ENCODE measurements around the gene GRAMD1B. TPM values are rescaled to one million over a fixed set of nuclear protein-coding genes. Genes with fewer than 3 reads are reported as not detected.
A peak's percentile ranks its signal among the peaks of the same experiment; 100 is the strongest.

Gene GRAMD1B
- total RNA-seq, 4 donors from 2014 or later = 31.4 to 152 (median 123) TPM

GRCh38 chr11:123559523-123559955 lies 129.5 kb downstream of the GRAMD1B start:
- peaks cover 0 to 10% (median 0%) of the 10 kb centered on the region in 4 donors for H3K4me1 ChIP-seq
- H3K9me3 ChIP-seq = no peaks in the 10 kb centered on the region
- H3K36me3 ChIP-seq = no peaks in the 10 kb centered on the region
- peak overlapping the region in 2 of 4 donors; percentile 13 to 39 for H3K4me3 ChIP-seq
- DNase-seq = no peak
- TF ChIP-seq POLR2A (IDR thresholded peaks at IDR 0.05) (no peak), CTCF (IDR thresholded peaks at IDR 0.05) (no peak)
- H3K27ac ChIP-seq = peak overlapping the region in 1 of 4 donors; percentile 19
- no peaks in the 10 kb centered on the region for H3K27me3 ChIP-seq

- no peaks in the 10 kb centered on the region for H3K9me3 ChIP-seq
- peak overlapping the region in 3 of 4 donors; percentile 4 to 39 (median 13) for H3K4me3 ChIP-seq
- no peak for TF ChIP-seq POLR2A (IDR thresholded peaks at IDR 0.05)
- no peak for TF ChIP-seq CTCF (IDR thresholded peaks at IDR 0.05)
- DNase-seq = no peak
- peaks cover 0 to 10% (median 0%) of the 10 kb centered on the region in 4 donors for H3K4me1 ChIP-seq
- H3K27ac ChIP-seq = peak overlapping the region in 1 of 4 donors; percentile 19
- H3K27me3 ChIP-seq = no peaks in the 10 kb centered on the region
- no peaks in the 10 kb centered on the region for H3K36me3 ChIP-seq
Measured at GRCh38 chr11:123560006-123560405, 129.9 kb downstream of the GRAMD1B start.

- no peaks in the 10 kb centered on the region for H3K27me3 ChIP-seq
- TF ChIP-seq CTCF (IDR thresholded peaks at IDR 0.05) = no peak
- TF ChIP-seq POLR2A (IDR thresholded peaks at IDR 0.05) = no peak
- no peak overlapping the region for H3K27ac ChIP-seq
- H3K36me3 ChIP-seq = no peaks in the 10 kb centered on the region
- no peak overlapping the region for H3K4me3 ChIP-seq
- no peaks in the 10 kb centered on the region for H3K9me3 ChIP-seq
- peaks cover 0 to 10% (median 0%) of the 10 kb centered on the region in 4 donors for H3K4me1 ChIP-seq
- no peak for DNase-seq
Measured at GRCh38 chr11:123561431-123561800, 131.3 kb downstream of the GRAMD1B start.

GRCh38 chr11:123562158-123562557 lies 132.1 kb downstream of the GRAMD1B start:
- no peaks in the 10 kb centered on the region for H3K9me3 ChIP-seq
- no peak overlapping the region for H3K4me3 ChIP-seq
- no peak for DNase-seq
- H3K36me3 ChIP-seq = no peaks in the 10 kb centered on the region
- H3K4me1 ChIP-seq = peaks cover 0 to 10% (median 0%) of the 10 kb centered on the region in 4 donors
- H3K27me3 ChIP-seq = no peaks in the 10 kb centered on the region
- no peak for TF ChIP-seq CTCF (IDR thresholded peaks at IDR 0.05)
- TF ChIP-seq POLR2A (IDR thresholded peaks at IDR 0.05) = no peak
- H3K27ac ChIP-seq = no peak overlapping the region

GRCh38 chr11:123562829-123563228 lies 132.8 kb downstream of the GRAMD1B start:
- Histone ChIP-seq H3K27me3 (no peaks in the 10 kb centered on the region), H3K4me1 (peaks cover 0 to 10% (median 0%) of the 10 kb centered on the region in 4 donors), H3K27ac (no peak overlapping the region), H3K4me3 (no peak overlapping the region), H3K9me3 (no peaks in the 10 kb centered on the region), H3K36me3 (no peaks in the 10 kb centered on the region)
- no peak for DNase-seq
- TF ChIP-seq CTCF (IDR thresholded peaks at IDR 0.05) = no peak
- no peak for TF ChIP-seq POLR2A (IDR thresholded peaks at IDR 0.05)

GRCh38 chr11:123564221-123564620 lies 134.2 kb downstream of the GRAMD1B start:
- H3K9me3 ChIP-seq = no peaks in the 10 kb centered on the region
- peaks cover 0 to 10% (median 0%) of the 10 kb centered on the region in 4 donors for H3K4me1 ChIP-seq
- no peaks in the 10 kb centered on the region for H3K36me3 ChIP-seq
- no peak for DNase-seq
- no peak overlapping the region for H3K27ac ChIP-seq
- H3K27me3 ChIP-seq = no peaks in the 10 kb centered on the region
- H3K4me3 ChIP-seq = no peak overlapping the region
- TF ChIP-seq CTCF (IDR thresholded peaks at IDR 0.05) = no peak
- TF ChIP-seq POLR2A (IDR thresholded peaks at IDR 0.05) = no peak
